SK-N-MC (cell line): Measurements from ENCODE around the gene GPX8.

Source experiments
- EZH2 ChIP-seq: fragments of 200-600 bp; sonication (generic); IDR thresholded peaks from one replicate; pipeline ENCODE4 v1.6.1; 2017; ENCODE audit warnings: antibody characterized with exemption
- FOXP2 ChIP-seq: optimal IDR thresholded peaks from 2 replicates; pipeline ENCODE3; 2011; ENCODE audit warnings: mild to moderate bottlenecking, moderate library complexity; ENCODE audit not compliant: insufficient read depth; ENCODE audit errors: extremely low read length, control extremely low read depth
- POLR2AphosphoS5 ChIP-seq: IDR thresholded peaks from 2 replicates; pipeline ENCODE4 v1.6.1; 2012; ENCODE audit warnings: mild to moderate bottlenecking, low read depth, low read length, borderline replicate concordance

- TF ChIP-seq POLR2AphosphoS5 (no peak), EZH2 (no peak), FOXP2 (no peak)
Observed at GRCh38 chr5:55134053-55134722, 25.8 kb upstream of the GPX8 start.
